ENCODE measurements around the gene THY1. TPM values are rescaled to one million over a fixed set of nuclear protein-coding genes. Genes with fewer than 3 reads are reported as not detected.

The THY1 gene
- total and polyA plus RNA-seq, 9 of the 15 experiments (the other 6 are each of a cell fraction or from before 2014, with no cell fraction given) = 0.07 to 0.40 (median 0.16) TPM; not detected in 5

GRCh38 chr11:119419246-119419645 lies 3.7 kb downstream of the THY1 start:
- Histone ChIP-seq H3K4me3 (no peak overlapping the region), H3K4me1 (replicated peaks in 1 of 2; ENCODE audit: control insufficient read depth in 2 of 2, insufficient read depth in 2 of 2, low read length in 2 of 2) (peaks cover 0 to 16% of the 10 kb centered on the region in 2 experiments; a peak in 2 of 5 replicates), H3K27me3 (ENCODE audit: control insufficient read depth in 2 of 2, insufficient read depth in 2 of 2, low read length in 2 of 2) (peaks cover 0 to 16% of the 10 kb centered on the region in 2 experiments; a peak in 1 of 5 replicates), H3K27ac (ENCODE audit: extremely low read depth, low read depth, low read length) (no peak overlapping the region), H3K36me3 (ENCODE audit: control insufficient read depth, insufficient read depth, low read length) (no peaks in the 10 kb centered on the region), H4K20me1 (replicated peaks; ENCODE audit: control insufficient read depth, insufficient read depth, low read length) (0 out of 2 replicates have a peak, but pooled peaks cover 2% of the 10 kb centered on the region), H3K9me1 (ENCODE audit: control insufficient read depth, insufficient read depth, low read length) (no peaks in the 10 kb centered on the region), H3K9ac (ENCODE audit: insufficient read depth in 1 of 2, low read depth in 2 of 2, low read length in 2 of 2) (no peak overlapping the region), H3K4me2 (ENCODE audit: insufficient read depth, low read length) (no peak overlapping the region), H2AFZ (ENCODE audit: low read depth, low read length) (no peak overlapping the region), H3K79me2 (ENCODE audit: control insufficient read depth, insufficient read depth, low read length) (no peaks in the 10 kb centered on the region), H3K9me3 (replicated peaks; ENCODE audit: control insufficient read depth, insufficient read depth, low read depth, low read length) (no peaks in the 10 kb centered on the region)
- DNase-seq (ENCODE audit: extremely low read depth in 1 of 4, low spot score in 3 of 4) (no peak), ATAC-seq (no peak), FAIRE-seq (no peak)
- CTCF ChIA-PET (ENCODE audit: low intra/inter-chr PET ratio) = no interaction called here
- 31% methylated on average over 4 of the region's 5 CpGs for WGBS (ENCODE audit: insufficient coverage, low coverage, missing lambda C conversion rate)
- POLR2A ChIA-PET = interaction anchor here (0.7 kb wide), 1 partner anchor 9 kb away, joined by 3 read pairs; no protein-coding TSS in a partner anchor
- TF ChIP-seq CHAMP1 (IDR thresholded peaks at IDR 0.05) (no peak), HNRNPL (IDR thresholded peaks at IDR 0.05; ENCODE audit: low read depth, low read length) (no peak), MAFF (IDR thresholded peaks at IDR 0.05; ENCODE audit: low read length) (no peak), DPF2 (IDR thresholded peaks at IDR 0.05) (no peak), ZNF445 (CRISPR knock-in tag; IDR thresholded peaks at IDR 0.05; ENCODE audit: low read depth) (no peak), ZKSCAN8 (CRISPR knock-in tag; IDR thresholded peaks at IDR 0.05) (no peak)
- TF ChIP-seq, protein P1, sequence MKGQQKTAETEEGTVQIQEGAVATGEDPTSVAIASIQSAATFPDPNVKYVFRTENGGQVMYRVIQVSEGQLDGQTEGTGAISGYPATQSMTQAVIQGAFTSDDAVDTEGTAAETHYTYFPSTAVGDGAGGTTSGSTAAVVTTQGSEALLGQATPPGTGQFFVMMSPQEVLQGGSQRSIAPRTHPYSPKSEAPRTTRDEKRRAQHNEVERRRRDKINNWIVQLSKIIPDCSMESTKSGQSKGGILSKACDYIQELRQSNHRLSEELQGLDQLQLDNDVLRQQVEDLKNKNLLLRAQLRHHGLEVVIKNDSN (CRISPR knock-in tag; IDR thresholded peaks at IDR 0.05) = no peak
- TF ChIP-seq, protein P2, sequence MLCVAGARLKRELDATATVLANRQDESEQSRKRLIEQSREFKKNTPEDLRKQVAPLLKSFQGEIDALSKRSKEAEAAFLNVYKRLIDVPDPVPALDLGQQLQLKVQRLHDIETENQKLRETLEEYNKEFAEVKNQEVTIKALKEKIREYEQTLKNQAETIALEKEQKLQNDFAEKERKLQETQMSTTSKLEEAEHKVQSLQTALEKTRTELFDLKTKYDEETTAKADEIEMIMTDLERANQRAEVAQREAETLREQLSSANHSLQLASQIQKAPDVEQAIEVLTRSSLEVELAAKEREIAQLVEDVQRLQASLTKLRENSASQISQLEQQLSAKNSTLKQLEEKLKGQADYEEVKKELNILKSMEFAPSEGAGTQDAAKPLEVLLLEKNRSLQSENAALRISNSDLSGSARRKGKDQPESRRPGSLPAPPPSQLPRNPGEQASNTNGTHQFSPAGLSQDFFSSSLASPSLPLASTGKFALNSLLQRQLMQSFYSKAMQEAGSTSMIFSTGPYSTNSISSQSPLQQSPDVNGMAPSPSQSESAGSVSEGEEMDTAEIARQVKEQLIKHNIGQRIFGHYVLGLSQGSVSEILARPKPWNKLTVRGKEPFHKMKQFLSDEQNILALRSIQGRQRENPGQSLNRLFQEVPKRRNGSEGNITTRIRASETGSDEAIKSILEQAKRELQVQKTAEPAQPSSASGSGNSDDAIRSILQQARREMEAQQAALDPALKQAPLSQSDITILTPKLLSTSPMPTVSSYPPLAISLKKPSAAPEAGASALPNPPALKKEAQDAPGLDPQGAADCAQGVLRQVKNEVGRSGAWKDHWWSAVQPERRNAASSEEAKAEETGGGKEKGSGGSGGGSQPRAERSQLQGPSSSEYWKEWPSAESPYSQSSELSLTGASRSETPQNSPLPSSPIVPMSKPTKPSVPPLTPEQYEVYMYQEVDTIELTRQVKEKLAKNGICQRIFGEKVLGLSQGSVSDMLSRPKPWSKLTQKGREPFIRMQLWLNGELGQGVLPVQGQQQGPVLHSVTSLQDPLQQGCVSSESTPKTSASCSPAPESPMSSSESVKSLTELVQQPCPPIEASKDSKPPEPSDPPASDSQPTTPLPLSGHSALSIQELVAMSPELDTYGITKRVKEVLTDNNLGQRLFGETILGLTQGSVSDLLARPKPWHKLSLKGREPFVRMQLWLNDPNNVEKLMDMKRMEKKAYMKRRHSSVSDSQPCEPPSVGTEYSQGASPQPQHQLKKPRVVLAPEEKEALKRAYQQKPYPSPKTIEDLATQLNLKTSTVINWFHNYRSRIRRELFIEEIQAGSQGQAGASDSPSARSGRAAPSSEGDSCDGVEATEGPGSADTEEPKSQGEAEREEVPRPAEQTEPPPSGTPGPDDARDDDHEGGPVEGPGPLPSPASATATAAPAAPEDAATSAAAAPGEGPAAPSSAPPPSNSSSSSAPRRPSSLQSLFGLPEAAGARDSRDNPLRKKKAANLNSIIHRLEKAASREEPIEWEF (CRISPR knock-in tag; IDR thresholded peaks at IDR 0.05) = no peak
- in situ Hi-C loops (cut with MboI) (no loop called here), intact Hi-C loops (cut with micrococcal nuclease) (no loop called here)
- no TSS peak for BruUV-seq (replicated peaks)
